CD1c-positive myeloid dendritic cell (primary cell): ENCODE results near the gene ANO2.
"Not testable (repeated sequence)": the region's sequence is repeated elsewhere in the genome, so short reads cannot be mapped to it uniquely, and the experiment has no call there.

Experiments used
- DNase-seq: peaks from one replicate; pipeline ENCODE4 v3.0.0-alpha.2; 2016; ENCODE audit errors: extremely low spot score

Gene ANO2

GRCh38 chr12:5818877-5819276 is 126.2 kb downstream of the ANO2 start:
- DNase-seq, result not testable (repeated sequence)

- no peak for DNase-seq
Observed at GRCh38 chr12:5817246-5817645, 127.8 kb downstream of the ANO2 start.

- no peak for DNase-seq
Observed at GRCh38 chr12:5809586-5809985, 135.5 kb downstream of the ANO2 start.

- DNase-seq, result no peak
Observed at GRCh38 chr12:5808981-5809380, 136.1 kb downstream of the ANO2 start.

- DNase-seq, result no peak
Observed at GRCh38 chr12:5807514-5808219, 137.4 kb downstream of the ANO2 start.

GRCh38 chr12:5807090-5807414 is 138.0 kb downstream of the ANO2 start:
- no peak for DNase-seq

- DNase-seq, result no peak
Observed at GRCh38 chr12:5806371-5807089, 138.5 kb downstream of the ANO2 start.

- no peak for DNase-seq
Observed at GRCh38 chr12:5803532-5803931, 141.5 kb downstream of the ANO2 start.

- no peak for DNase-seq
Observed at GRCh38 chr12:5798242-5799015, 146.6 kb downstream of the ANO2 start.

GRCh38 chr12:5797661-5798060 is 147.4 kb downstream of the ANO2 start:
- DNase-seq, result no peak

- no peak for DNase-seq
Observed at GRCh38 chr12:5796959-5797225, 148.2 kb downstream of the ANO2 start.

GRCh38 chr12:5796171-5796958 is 148.7 kb downstream of the ANO2 start:
- DNase-seq, result no peak

GRCh38 chr12:5794156-5794555 is 150.9 kb downstream of the ANO2 start:
- no peak for DNase-seq

GRCh38 chr12:5792343-5792742 is 152.7 kb downstream of the ANO2 start:
- DNase-seq, result no peak

- no peak for DNase-seq
Observed at GRCh38 chr12:5789469-5789968, 155.5 kb downstream of the ANO2 start.

GRCh38 chr12:5787828-5788227 is 157.2 kb downstream of the ANO2 start:
- no peak for DNase-seq

- no peak for DNase-seq
Observed at GRCh38 chr12:5785601-5786000, 159.5 kb downstream of the ANO2 start.

- DNase-seq, result no peak
Observed at GRCh38 chr12:5784462-5785130, 160.5 kb downstream of the ANO2 start.

GRCh38 chr12:5783289-5783920 is 161.7 kb downstream of the ANO2 start:
- DNase-seq, result no peak

- DNase-seq, result no peak
Observed at GRCh38 chr12:5780536-5780935, 164.5 kb downstream of the ANO2 start.

GRCh38 chr12:5779401-5779800 is 165.7 kb downstream of the ANO2 start:
- DNase-seq, result no peak
